Progenitor cell of endocrine pancreas (in vitro differentiated cells): ENCODE measurements around the gene ZCWPW1. TPM values are rescaled to one million over a fixed set of nuclear protein-coding genes. Genes with fewer than 3 reads are reported as not detected.

Experiments
- DNase-seq: peaks from one replicate; pipeline ENCODE4 v3.0.0; 2021; ENCODE audit warnings: low spot score; ENCODE audit not compliant: unreplicated experiment
- H3K27ac Mint-ChIP-seq: 2 replicates; pipeline ENCODE4 v1.8.0; 2021; ENCODE audit warnings: mild to moderate bottlenecking, moderate library complexity, mixed read lengths
- H3K27me3 Mint-ChIP-seq: 2 replicates; pipeline ENCODE4 v1.8.0; 2021; ENCODE audit warnings: mixed read lengths
- H3K36me3 Mint-ChIP-seq: 2 replicates; pipeline ENCODE4 v1.8.0; 2022; ENCODE audit warnings: mixed read lengths; ENCODE audit not compliant: insufficient read depth
- H3K4me1 Mint-ChIP-seq: 2 replicates; pipeline ENCODE4 v1.8.0; 2021; ENCODE audit warnings: low read depth, mixed read lengths
- H3K4me3 Mint-ChIP-seq: 2 replicates; pipeline ENCODE4 v1.8.0; 2021; ENCODE audit warnings: low read depth, mild to moderate bottlenecking, moderate library complexity, mixed read lengths
- H3K9me3 Mint-ChIP-seq: 2 replicates; pipeline ENCODE4 v1.8.0; 2021; ENCODE audit warnings: low read depth, mixed read lengths
- CTCF ChIP-seq: fragments of 200-600 bp; sonication (generic); IDR thresholded peaks from one replicate; pipeline ENCODE4 v1.5.0; 2021; ENCODE audit warnings: antibody characterized with exemption, mild to moderate bottlenecking; ENCODE audit not compliant: unreplicated experiment
- total RNA-seq: library from RNA; stranded (reverse); gene quantifications from 2 replicates; pipeline ENCODE4 v1.2.1, GENCODE V29; 2021

The ZCWPW1 gene
- total RNA-seq, 1 donor from 2014 or later, result 3.8 TPM

- Mint-ChIP-seq H3K27ac (no peak overlapping the region), H3K4me1 (peaks cover 10% of the 10 kb centered on the region), H3K4me3 (no peak overlapping the region), H3K9me3 (no peaks in the 10 kb centered on the region), H3K27me3 (peaks cover 17% of the 10 kb centered on the region), H3K36me3 (no peaks in the 10 kb centered on the region)
- TF ChIP-seq CTCF, result peak; percentile 72
- DNase-seq, result no peak
Measured at GRCh38 chr7:100407285-100408180, 21.0 kb downstream of the ZCWPW1 start.

- H3K27ac Mint-ChIP-seq, result no peak overlapping the region
- no peaks in the 10 kb centered on the region for H3K9me3 Mint-ChIP-seq
- no peaks in the 10 kb centered on the region for H3K36me3 Mint-ChIP-seq
- H3K27me3 Mint-ChIP-seq, result peaks cover 17% of the 10 kb centered on the region
- H3K4me3 Mint-ChIP-seq, result no peak overlapping the region
- DNase-seq, result no peak
- H3K4me1 Mint-ChIP-seq, result peaks cover 10% of the 10 kb centered on the region
- no peak for TF ChIP-seq CTCF
Measured at GRCh38 chr7:100406767-100407166, 21.7 kb downstream of the ZCWPW1 start.

GRCh38 chr7:100402241-100402640 is 26.3 kb downstream of the ZCWPW1 start:
- no peak overlapping the region for H3K4me3 Mint-ChIP-seq
- H3K4me1 Mint-ChIP-seq, result peaks cover 12% of the 10 kb centered on the region
- no peak for TF ChIP-seq CTCF
- no peaks in the 10 kb centered on the region for H3K9me3 Mint-ChIP-seq
- peaks cover 42% of the 10 kb centered on the region for H3K27me3 Mint-ChIP-seq
- DNase-seq, result no peak
- no peak overlapping the region for H3K27ac Mint-ChIP-seq
- H3K36me3 Mint-ChIP-seq, result no peaks in the 10 kb centered on the region

- H3K9me3 Mint-ChIP-seq, result no peaks in the 10 kb centered on the region
- peaks cover 46% of the 10 kb centered on the region for H3K27me3 Mint-ChIP-seq
- DNase-seq, result no peak
- no peak for TF ChIP-seq CTCF
- H3K36me3 Mint-ChIP-seq, result no peaks in the 10 kb centered on the region
- H3K4me3 Mint-ChIP-seq, result no peak overlapping the region
- H3K27ac Mint-ChIP-seq, result no peak overlapping the region
- H3K4me1 Mint-ChIP-seq, result peaks cover 8% of the 10 kb centered on the region
Measured at GRCh38 chr7:100401811-100402210, 26.7 kb downstream of the ZCWPW1 start.

- DNase-seq, result no peak
- peaks cover 2% of the 10 kb centered on the region for H3K4me1 Mint-ChIP-seq
Measured at GRCh38 chr7:100400656-100401055, 27.8 kb downstream of the ZCWPW1 start.

More at GRCh38 chr7:100400656-100401055, 27.8 kb downstream of the ZCWPW1 start:
- Mint-ChIP-seq H3K27ac (no peak overlapping the region), H3K27me3 (peaks cover 42% of the 10 kb centered on the region), H3K36me3 (no peaks in the 10 kb centered on the region), H3K4me3 (no peak overlapping the region), H3K9me3 (no peaks in the 10 kb centered on the region)
- peak; percentile 47 for TF ChIP-seq CTCF
